GM12878 (cell line): ENCODE results near the gene PARP6. TPM values are rescaled to one million over a fixed set of nuclear protein-coding genes. Genes with fewer than 3 reads are reported as not detected.
"Not testable (repeated sequence)": the region's sequence is repeated elsewhere in the genome, so short reads cannot be mapped to it uniquely, and the experiment has no call there.

ENCODE experiments used
- ATAC-seq: fragments of 200-7000 bp; cut with Tn5 transposase; 3 replicates; pipeline ENCODE4 v1.9.1; 2020; ENCODE audit warnings: mild to moderate bottlenecking, moderate library complexity
- BruUV-seq: library from RNA; stranded (reverse); fragments of 400-500 nt; replicated peaks from 2 replicates; lab custom pipeline; 2021; lab: Mats Ljungman, UMichigan
- CTCF ChIA-PET: fragments of 300-600 bp; sonication (Branson Sonifier 250); formaldehyde crosslinking; extraction: SDS; loops from one replicate; lab custom pipeline; 2021; ENCODE audit warnings: inconsistent platforms; lab: Yijun Ruan, JAX
- POLR2A ChIA-PET: fragments of 350-600 bp; formaldehyde crosslinking; extraction: SDS; loops from one replicate; lab custom pipeline; 2021; ENCODE audit warnings: inconsistent platforms; lab: Charles Lee
- RAD21 ChIA-PET: fragments of 300-600 bp; sonication (Branson Sonifier 250); formaldehyde crosslinking; loops from one replicate; lab custom pipeline; 2023; ENCODE audit warnings: antibody characterized with exemption; ENCODE audit not compliant: unreplicated experiment; lab: Charles Lee
- SMC1A ChIA-PET: fragments of 300-600 bp; sonication (Branson Sonifier 250); formaldehyde crosslinking; loops from one replicate; lab custom pipeline; 2023; ENCODE audit not compliant: unreplicated experiment, uncharacterized antibody; lab: Charles Lee
- DNase-seq: peaks from one replicate; pipeline ENCODE4 v3.0.0-alpha.2; 2011; ENCODE audit warnings: low read depth, low spot score
- FAIRE-seq: peaks from 3 replicates; lab custom pipeline; 2011; peaks lifted over from hg19 to GRCh38; lab: Jason Lieb, UNC
- H2AFZ ChIP-seq: 2 replicates; pipeline ENCODE4 v1.6.0; 2011; ENCODE audit warnings: low read depth, low read length, control low read depth; ENCODE audit not compliant: control insufficient read depth
- H3K27ac ChIP-seq: 2 replicates; pipeline ENCODE4 v1.5.1; 2011; ENCODE audit warnings: control low read depth; ENCODE audit not compliant: control insufficient read depth, insufficient read depth
- H3K27me3 ChIP-seq, 2 experiments: replicated peaks in 1 of 2; 2 replicates each; pipeline versions ENCODE4 v1.6.0 to v1.6.1; 2011; ENCODE audit warnings: low read length in 1 of 2; ENCODE audit not compliant: control insufficient read depth in 2 of 2, insufficient read depth in 2 of 2
- H3K36me3 ChIP-seq, 2 experiments: 2 replicates each; pipeline ENCODE4 v1.5.1; 2011; ENCODE audit warnings: low read length in 1 of 2; ENCODE audit not compliant: control insufficient read depth in 2 of 2, insufficient read depth in 2 of 2
- H3K4me1 ChIP-seq: 2 replicates; pipeline ENCODE4 v1.6.1; 2011; ENCODE audit warnings: mild to moderate bottlenecking, low read length, moderate library complexity, mixed read lengths; ENCODE audit not compliant: control insufficient read depth, insufficient read depth
- H3K4me2 ChIP-seq: 2 replicates; pipeline ENCODE4 v1.6.0; 2011; ENCODE audit warnings: control low read depth; ENCODE audit not compliant: control insufficient read depth, insufficient read depth
- H3K4me3 ChIP-seq: fragments of 200-600 bp; sonication (generic); 2 replicates; pipeline ENCODE4 v1.5.1; 2016
- H3K79me2 ChIP-seq: 2 replicates; pipeline ENCODE4 v1.6.0; 2011; ENCODE audit warnings: low read length; ENCODE audit not compliant: control insufficient read depth, insufficient read depth
- H3K9ac ChIP-seq: 2 replicates; pipeline ENCODE4 v1.8.0; 2011; ENCODE audit warnings: low read length, control low read depth, mixed read lengths; ENCODE audit not compliant: control insufficient read depth, insufficient read depth
- H3K9me3 ChIP-seq: replicated peaks from 3 replicates; pipeline ENCODE4 v1.5.1; 2011; ENCODE audit warnings: mild to moderate bottlenecking, low read length; ENCODE audit not compliant: control insufficient read depth, insufficient read depth
- H4K20me1 ChIP-seq: 2 replicates; pipeline ENCODE4 v1.6.0; 2011; ENCODE audit not compliant: control insufficient read depth, insufficient read depth
- ATF2 ChIP-seq: IDR thresholded peaks from 2 replicates; pipeline ENCODE4 v1.6.1; 2012; ENCODE audit warnings: low read length, inconsistent platforms
- CBX5 ChIP-seq: sonication (generic); IDR thresholded peaks from 2 replicates; pipeline ENCODE4 v1.6.1; 2016; ENCODE audit warnings: low read depth, moderate library complexity, mild to moderate bottlenecking, inconsistent platforms
- EGR1 ChIP-seq, 2 experiments: IDR thresholded peaks; 1 replicate in 1 of 2; 2 replicates in 1 of 2; pipeline ENCODE4 v1.6.1; 2011 to 2012; ENCODE audit warnings: low read depth in 2 of 2, low read length in 2 of 2, borderline replicate concordance in 1 of 2, mild to moderate bottlenecking in 1 of 2, moderate library complexity in 1 of 2
- GATAD2B ChIP-seq: fragments of 450-650 bp; conservative IDR thresholded peaks from 2 replicates; pipeline ENCODE4 v1.6.1; 2017; ENCODE audit warnings: low read depth, mild to moderate bottlenecking, moderate library complexity
- HDGF ChIP-seq: fragments of 450-650 bp; IDR thresholded peaks from 2 replicates; pipeline ENCODE4 v1.6.1; 2016; ENCODE audit warnings: antibody characterized with exemption
- POLR2AphosphoS2 ChIP-seq: IDR thresholded peaks from 2 replicates; pipeline ENCODE4 v1.6.1; 2011; ENCODE audit warnings: low read depth, mild to moderate bottlenecking, low read length, improper control_type of control experiment, moderate library complexity
- RAD51 ChIP-seq: fragments of 450-650 bp; IDR thresholded peaks from 2 replicates; pipeline ENCODE4 v1.6.1; 2016; ENCODE audit warnings: moderate library complexity, mild to moderate bottlenecking, inconsistent platforms
- YY1 ChIP-seq: IDR thresholded peaks from 2 replicates; pipeline ENCODE4 v1.6.1; 2011; ENCODE audit warnings: low read depth, mild to moderate bottlenecking, low read length
- in situ Hi-C: fragments of 300-500 bp; cut with MboI; formaldehyde crosslinking; loops from 9 replicates; pipeline ENCODE4 v1.14.3; 2018; ENCODE audit warnings: mixed read lengths
- intact Hi-C: fragments of 100-400 bp; cut with micrococcal nuclease; formaldehyde crosslinking; loops from one replicate; pipeline ENCODE4 v1.14.2; 2022; ENCODE audit not compliant: unreplicated experiment
- polyA plus RNA-seq, 11 experiments: library from polyadenylated mRNA; depleted of rRNA in 4 of 11; unstranded in 6 of 11; stranded (reverse) in 5 of 11; fragments of >200 nt; fragmentation: Nextera tagmentation in 4 of 11; fragmentation: Illumina TruSeq in 1 of 11; extraction: Ambion mirVana in 4 of 11; extraction: Trizol in 1 of 11; gene quantifications; 1 replicate in 1 of 11; 2 replicates in 10 of 11; pipeline versions ENCODE4 v1.2.1 to v1.2.3, GENCODE V29; 2011 to 2016; ENCODE audit warnings: inconsistent platforms in 2 of 11, missing spikeins in 2 of 11, low read depth in 1 of 11
- total RNA-seq, 4 experiments: library from RNA; depleted of rRNA in 3 of 4; stranded (reverse); fragments of >200 nt in 3 of 4; fragmentation: Illumina TruSeq in 1 of 4; extraction: Trizol in 1 of 4; gene quantifications; 2 replicates each; pipeline versions ENCODE4 v1.2.1 to v1.2.3, GENCODE V29; 2013 to 2021
- TF ChIP-seq, protein P1 (sequence below): fragments of 450-650 bp; IDR thresholded peaks from 2 replicates; pipeline ENCODE4 v1.6.1; 2018; ENCODE audit warnings: mild to moderate bottlenecking, low read depth, moderate library complexity; ENCODE audit not compliant: partially characterized antibody
- TF ChIP-seq, protein P2 (sequence below): IDR thresholded peaks from 2 replicates; pipeline ENCODE4 v1.6.1; 2011; ENCODE audit warnings: mild to moderate bottlenecking, low read depth, low read length, moderate library complexity; ENCODE audit not compliant: insufficient replicate concordance

Gene PARP6
- total and polyA plus RNA-seq, 10 of the 15 experiments (the other 5 are each of a cell fraction or from before 2014, with no cell fraction given), result 14.3 to 73.5 (median 26.9) TPM

- SMC1A ChIA-PET, result interaction anchor here (1.5 kb wide), 1 partner anchor 77 kb away, joined by 3 read pairs; no protein-coding TSS in a partner anchor
- no peaks in the 10 kb centered on the region for H3K27me3 ChIP-seq
- no TSS peak for BruUV-seq
Observed at GRCh38 chr15:72276326-72276700, 4.0 kb upstream of the PARP6 start.

GRCh38 chr15:72275635-72276325, 3.4 kb upstream of the PARP6 start:
- in situ Hi-C loops, POLR2A ChIA-PET, H3K27me3 ChIP-seq, FAIRE-seq, H3K36me3 ChIP-seq, RAD21 ChIA-PET, BruUV-seq, H3K9ac ChIP-seq, H2AFZ ChIP-seq, H3K27ac ChIP-seq, intact Hi-C loops, DNase-seq, H3K4me2 ChIP-seq, H3K4me3 ChIP-seq, H3K9me3 ChIP-seq, SMC1A ChIA-PET, ATAC-seq, H4K20me1 ChIP-seq, H3K4me1 ChIP-seq: not testable (repeated sequence)
- CTCF ChIA-PET, result interaction anchor here (1.0 to 3.3 kb wide), 2 partner anchors 9 to 45 kb away, joined by 3 to 15 read pairs; no protein-coding TSS in a partner anchor
- peaks cover 14% of the 10 kb centered on the region for H3K79me2 ChIP-seq

More at GRCh38 chr15:72276326-72276700, 4.0 kb upstream of the PARP6 start:
- no peak overlapping the region for H3K27ac ChIP-seq
- DNase-seq (no peak), ATAC-seq (no peak), FAIRE-seq (no peak)
- no peak overlapping the region for H3K4me2 ChIP-seq
- no peak overlapping the region for H3K9ac ChIP-seq
- H4K20me1 ChIP-seq, result no peaks in the 10 kb centered on the region
- H3K79me2 ChIP-seq, result peaks cover 10% of the 10 kb centered on the region
- intact Hi-C loops (no loop called here), in situ Hi-C loops (no loop called here)
- no peak for TF ChIP-seq ATF2
- TF ChIP-seq, protein P1, sequence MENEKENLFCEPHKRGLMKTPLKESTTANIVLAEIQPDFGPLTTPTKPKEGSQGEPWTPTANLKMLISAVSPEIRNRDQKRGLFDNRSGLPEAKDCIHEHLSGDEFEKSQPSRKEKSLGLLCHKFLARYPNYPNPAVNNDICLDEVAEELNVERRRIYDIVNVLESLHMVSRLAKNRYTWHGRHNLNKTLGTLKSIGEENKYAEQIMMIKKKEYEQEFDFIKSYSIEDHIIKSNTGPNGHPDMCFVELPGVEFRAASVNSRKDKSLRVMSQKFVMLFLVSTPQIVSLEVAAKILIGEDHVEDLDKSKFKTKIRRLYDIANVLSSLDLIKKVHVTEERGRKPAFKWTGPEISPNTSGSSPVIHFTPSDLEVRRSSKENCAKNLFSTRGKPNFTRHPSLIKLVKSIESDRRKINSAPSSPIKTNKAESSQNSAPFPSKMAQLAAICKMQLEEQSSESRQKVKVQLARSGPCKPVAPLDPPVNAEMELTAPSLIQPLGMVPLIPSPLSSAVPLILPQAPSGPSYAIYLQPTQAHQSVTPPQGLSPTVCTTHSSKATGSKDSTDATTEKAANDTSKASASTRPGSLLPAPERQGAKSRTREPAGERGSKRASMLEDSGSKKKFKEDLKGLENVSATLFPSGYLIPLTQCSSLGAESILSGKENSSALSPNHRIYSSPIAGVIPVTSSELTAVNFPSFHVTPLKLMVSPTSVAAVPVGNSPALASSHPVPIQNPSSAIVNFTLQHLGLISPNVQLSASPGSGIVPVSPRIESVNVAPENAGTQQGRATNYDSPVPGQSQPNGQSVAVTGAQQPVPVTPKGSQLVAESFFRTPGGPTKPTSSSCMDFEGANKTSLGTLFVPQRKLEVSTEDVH, result no peak
- no peak for TF ChIP-seq RAD51
- TF ChIP-seq CBX5, result no peak
- no peak for TF ChIP-seq GATAD2B
- no peak for TF ChIP-seq EGR1 (IDR thresholded peaks at IDR 0.05; ENCODE audit: borderline replicate concordance in 1 of 2, low read depth in 2 of 2, low read length in 2 of 2)
- no peak for TF ChIP-seq POLR2AphosphoS2
- TF ChIP-seq HDGF, result no peak
- no peak for TF ChIP-seq YY1
- TF ChIP-seq, protein P2, sequence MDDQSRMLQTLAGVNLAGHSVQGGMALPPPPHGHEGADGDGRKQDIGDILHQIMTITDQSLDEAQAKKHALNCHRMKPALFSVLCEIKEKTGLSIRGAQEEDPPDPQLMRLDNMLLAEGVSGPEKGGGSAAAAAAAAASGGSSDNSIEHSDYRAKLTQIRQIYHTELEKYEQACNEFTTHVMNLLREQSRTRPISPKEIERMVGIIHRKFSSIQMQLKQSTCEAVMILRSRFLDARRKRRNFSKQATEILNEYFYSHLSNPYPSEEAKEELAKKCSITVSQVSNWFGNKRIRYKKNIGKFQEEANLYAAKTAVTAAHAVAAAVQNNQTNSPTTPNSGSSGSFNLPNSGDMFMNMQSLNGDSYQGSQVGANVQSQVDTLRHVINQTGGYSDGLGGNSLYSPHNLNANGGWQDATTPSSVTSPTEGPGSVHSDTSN, result no peak
- ChIA-PET CTCF (interaction anchor here (1.0 kb wide), 1 partner anchor 46 kb away, joined by 3 read pairs; no protein-coding TSS in a partner anchor), POLR2A (no interaction called here), RAD21 (interaction anchor here (0.7 kb wide), 1 partner anchor 9 kb away, joined by 3 read pairs; no protein-coding TSS in a partner anchor)
- H3K9me3 ChIP-seq, result no peaks in the 10 kb centered on the region
- H3K4me3 ChIP-seq, result no peak overlapping the region
- peaks cover 3% of the 10 kb centered on the region; the same call in 1 of the 2 replicates for H3K4me1 ChIP-seq
- no peaks in the 10 kb centered on the region for H3K36me3 ChIP-seq
- no peak overlapping the region for H2AFZ ChIP-seq
